ENCODE measurements around the gene GPN2.
"Not testable (repeated sequence)": the region's sequence is repeated elsewhere in the genome, so short reads cannot be mapped to it uniquely, and the experiment has no call there.

The GPN2 gene

DNA sequence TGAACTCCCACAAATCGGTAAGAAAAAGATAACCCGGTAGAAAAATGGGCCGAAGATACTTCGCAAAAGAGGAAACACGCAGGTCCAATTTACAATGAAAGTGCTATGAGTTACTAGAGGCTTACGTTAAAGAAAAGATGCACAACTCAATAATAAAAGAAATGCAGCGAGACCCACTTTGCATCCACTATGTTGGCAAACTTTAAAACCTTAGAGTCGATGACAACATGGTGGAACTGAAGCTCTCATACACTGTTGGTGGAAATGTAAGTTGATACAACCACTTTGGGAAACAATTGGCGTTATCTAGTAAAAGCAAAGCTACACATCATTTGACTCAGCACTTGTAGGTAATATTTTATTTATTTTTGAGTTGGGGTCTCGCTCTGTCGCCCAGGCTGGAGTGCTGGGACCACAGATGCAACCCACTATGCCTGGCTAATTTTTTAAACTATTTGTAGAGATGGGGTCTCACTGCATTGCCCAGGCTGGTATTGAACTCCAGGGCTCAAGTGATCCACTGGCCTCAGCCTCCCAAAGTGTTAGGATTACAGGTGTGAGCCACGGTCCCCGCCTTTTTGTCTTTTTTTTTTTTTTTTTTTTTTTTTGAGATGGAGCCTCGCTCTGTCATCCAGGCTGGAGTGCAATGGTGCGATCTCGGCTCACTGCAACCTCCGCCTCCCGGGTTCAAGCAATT is 10.9 kb upstream of the GPN2 start:
- no peak for DNase-seq (ENCODE audit: low spot score)

DNA sequence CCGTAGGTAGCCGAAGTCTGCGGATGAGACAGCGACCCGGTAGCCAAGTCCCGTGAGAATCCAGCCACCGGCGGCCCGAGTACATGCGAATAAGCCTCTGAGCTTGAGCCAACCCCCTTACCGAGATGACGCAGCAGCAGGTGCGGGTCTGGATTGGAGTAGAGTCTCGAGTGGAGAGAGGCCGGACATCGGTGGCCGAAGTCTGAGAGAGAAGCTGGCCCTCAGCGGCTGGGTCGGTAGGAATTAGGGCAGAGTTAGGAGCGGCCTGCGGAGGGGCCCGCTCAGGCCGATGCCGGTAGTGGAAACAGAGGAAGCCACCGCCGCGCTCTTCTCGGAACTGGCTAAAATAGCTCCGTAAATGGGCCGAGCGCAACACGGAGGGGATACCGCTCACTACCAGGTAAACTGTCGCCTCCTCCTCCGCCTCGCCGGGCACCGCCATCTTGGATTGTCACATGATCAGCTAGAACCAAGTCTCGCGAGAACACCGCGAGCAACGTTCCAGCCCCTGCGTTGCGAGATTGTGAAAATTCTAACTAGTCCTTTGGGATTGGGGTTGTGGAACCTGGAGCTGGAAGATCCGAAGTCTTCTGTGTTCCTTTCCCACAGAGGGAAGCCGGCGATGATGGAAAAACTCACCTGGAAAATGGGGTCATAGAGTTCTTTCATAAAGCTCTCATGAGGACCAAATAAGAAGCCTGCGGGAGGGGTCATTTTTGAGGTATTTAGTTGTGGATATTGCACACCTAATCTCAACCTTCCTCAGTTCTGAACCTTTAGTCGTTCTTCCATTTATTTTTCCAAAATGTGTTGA is 10.1 kb upstream of the GPN2 start, which contains the start of gene GPATCH3:
Gene GPATCH3 (minus strand): TSS at position 467 of the 814 bp plus-strand sequence. CDS start 25 bp downstream, at position 442.
- DNase-seq (ENCODE audit: low spot score), result peak; percentile 91

DNA sequence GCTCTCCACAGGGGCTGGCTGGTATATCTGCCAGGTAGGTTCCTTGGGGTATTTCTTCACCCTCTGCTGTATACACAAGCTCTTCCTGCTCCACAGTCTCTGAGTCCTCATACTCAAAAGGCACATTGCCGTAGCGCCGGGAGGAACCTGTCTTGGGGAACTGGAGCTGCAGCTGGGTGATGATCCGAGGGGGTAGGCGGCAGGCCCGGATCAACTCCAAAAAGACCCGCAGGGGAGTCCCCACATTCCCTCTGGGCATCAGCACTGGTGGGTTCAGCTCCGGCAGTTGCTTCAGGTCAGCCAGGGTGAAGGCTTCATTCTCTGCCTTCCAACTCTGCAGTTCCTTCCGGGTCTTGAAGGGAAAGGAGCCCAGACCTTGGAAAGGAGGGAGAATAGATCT is 7.3 kb upstream of the GPN2 start:
- no peak for DNase-seq (ENCODE audit: low spot score)

DNA sequence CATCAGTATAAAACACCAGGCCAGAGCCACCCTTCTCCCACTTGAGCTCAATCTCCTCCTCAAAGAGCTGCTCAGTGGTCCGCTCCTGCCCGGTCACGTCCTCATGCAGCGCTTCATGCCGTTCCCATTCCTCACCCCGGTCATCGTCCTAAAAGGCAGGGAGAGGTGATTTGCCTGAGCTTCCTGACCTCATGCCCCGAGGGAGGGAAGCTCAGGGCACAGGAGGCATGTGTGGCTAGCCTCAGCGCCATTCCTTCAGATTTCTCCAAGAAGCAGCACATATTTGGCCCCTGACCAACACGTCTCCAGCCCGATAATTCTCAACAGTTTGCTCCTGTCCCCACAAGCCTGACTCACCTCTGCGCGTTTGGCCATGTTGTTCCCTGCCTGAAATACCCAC is 4.2 kb upstream of the GPN2 start:
- DNase-seq (ENCODE audit: low spot score), result no peak

DNA sequence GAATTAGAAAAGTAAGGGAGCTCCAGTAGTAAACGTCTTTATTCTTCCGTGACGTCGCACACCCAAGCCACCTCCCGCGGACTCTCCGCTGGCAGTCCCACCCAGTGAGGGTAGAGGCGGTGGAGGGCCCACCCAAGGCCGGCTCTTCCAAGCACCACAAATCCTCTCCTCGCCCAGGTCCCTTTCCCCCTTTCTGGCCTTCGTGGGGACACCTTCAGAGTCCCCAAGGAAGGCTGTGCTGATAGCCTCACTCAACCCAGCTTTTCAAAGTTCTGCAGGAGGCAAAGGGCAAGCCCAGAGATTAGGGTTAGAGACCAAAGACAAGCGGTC is 349 bp upstream of the GPN2 start:
- DNase-seq (ENCODE audit: low spot score), result no peak

DNA sequence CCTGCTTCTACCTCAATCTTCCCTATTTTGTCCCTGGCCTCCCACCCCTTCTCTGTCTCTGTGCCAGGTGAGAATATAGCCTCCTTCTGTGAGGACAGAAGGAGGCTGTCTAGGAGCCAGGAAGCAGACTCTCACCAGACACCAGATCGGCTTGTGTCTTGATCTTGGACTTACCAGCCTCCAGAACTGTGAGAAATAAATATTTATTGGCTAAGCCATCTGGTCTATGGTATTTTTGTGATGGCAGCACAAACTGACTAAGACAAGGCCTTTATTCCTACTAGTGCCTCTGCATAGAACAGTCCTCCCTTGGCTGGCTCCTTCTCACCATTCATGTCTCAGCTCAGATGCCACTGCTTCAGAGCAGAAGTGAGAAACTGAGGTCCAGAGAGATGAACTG is 1.9 kb downstream of the GPN2 start:
- no peak for DNase-seq (ENCODE audit: low spot score)

DNA sequence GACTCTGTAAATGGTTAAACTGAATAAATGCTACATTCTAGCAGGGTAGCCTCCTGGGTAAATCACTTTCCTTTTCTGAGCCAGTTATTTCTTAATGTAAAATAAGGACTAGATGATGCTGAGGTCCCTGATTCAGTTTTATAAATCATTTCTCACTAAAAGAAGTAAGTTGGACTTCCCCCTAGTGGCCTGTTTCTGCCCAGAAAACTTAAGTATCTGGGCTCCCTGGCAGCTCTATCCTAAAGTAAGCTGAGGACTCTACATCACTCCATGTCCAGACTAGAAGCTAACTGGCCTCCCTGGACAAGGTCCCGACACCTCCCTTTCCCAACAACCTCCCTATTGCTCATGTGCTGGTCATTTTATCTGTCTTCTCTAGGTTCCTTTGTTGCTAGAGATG is 3.0 kb downstream of the GPN2 start:
- no peak for DNase-seq (ENCODE audit: low spot score)

DNA sequence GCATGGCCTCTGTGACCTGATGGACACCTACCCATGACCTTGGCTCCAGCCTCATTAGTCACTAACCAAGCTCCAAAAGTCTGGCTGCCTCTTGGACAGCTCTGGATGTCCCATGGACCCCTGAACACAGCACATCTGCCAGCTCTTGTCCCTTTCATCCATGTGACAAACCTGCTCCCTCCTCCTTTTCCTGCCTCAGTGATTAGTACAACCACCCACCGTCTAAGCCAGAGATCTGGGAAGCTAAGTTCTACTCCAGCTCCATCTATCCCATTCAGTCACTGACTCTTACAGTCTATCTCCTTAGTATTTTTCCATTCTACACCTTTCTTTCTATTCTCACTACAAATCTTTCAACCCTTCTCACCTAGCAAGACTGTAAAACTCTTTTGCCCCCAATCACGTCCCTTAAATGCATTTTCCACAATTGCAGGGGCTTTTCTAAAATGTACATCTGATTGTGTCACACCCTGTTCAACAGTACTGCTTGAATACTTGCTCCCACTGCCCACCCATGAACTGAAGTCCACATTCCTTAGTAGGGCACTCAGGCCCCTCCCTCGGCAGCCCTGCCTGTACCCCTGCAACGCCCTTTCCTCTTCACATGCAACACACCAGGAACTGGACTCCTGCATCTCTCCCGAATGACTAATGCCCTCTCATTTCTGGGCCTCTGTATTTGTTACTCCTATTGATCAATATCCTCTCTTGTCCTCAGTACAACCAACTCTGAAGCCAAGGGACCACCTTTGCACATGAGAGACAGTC is 7.2 kb downstream of the GPN2 start:
- DNase-seq (ENCODE audit: low spot score), result no peak

DNA sequence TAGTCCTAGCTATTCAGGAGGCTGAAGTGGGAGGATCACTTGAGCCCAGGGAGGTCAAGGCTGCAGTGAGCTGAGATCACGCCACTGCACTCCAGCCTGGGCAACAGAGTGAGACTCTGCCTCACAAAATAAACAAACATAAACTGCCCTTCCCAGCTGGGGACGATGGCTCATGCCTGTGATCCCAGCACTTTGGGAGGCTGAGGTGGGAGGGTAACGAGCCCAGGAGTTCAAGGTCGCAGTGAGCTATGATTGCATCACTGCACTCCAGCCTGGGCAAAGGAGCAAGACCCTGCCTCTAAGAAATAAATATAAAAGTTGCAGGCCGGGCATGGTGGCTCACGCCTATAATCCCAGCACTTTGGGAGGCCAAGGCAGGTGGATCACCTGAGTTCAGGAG is 8.5 kb downstream of the GPN2 start:
- not testable (repeated sequence) for DNase-seq (ENCODE audit: low spot score)

DNA sequence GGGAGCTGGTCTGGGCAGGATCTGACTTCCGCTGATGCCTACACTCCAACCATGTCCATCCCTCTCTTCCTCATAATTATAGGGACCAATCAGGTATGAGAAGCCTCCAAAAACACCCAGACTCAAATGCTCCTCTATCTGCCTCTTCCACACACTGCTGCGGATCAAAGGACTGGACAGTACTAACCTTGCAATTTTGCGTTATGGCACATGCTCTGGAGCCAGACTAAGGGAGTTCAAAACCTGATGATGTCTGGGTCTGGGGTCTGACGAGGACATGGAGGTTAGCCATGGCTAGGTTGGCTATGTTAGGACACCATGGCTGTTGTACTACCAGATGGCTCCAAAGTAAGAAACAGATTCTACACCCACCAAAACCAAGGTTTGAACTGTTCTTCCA is 10.3 kb downstream of the GPN2 start:
- DNase-seq (ENCODE audit: low spot score), result no peak

DNA sequence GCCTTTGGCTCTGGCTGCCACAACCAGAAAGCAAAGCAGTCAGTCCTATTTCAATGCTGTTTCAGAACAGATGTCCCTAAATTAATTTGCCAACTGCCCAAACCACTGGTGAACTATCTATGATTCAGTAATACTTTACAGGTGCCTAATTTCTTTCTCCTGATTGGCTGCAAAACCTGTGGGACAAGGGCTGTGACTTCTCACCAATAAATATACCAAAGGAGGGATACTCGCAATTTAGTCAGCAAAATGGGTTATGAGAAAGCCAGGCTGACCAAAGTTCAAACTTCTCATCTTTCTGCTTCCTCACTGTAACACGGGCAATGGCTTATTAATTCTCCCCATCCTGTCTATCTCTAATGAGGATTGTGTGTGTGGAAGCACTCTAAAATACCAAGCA is 12.8 kb downstream of the GPN2 start:
- DNase-seq (ENCODE audit: low spot score), result no peak

DNA sequence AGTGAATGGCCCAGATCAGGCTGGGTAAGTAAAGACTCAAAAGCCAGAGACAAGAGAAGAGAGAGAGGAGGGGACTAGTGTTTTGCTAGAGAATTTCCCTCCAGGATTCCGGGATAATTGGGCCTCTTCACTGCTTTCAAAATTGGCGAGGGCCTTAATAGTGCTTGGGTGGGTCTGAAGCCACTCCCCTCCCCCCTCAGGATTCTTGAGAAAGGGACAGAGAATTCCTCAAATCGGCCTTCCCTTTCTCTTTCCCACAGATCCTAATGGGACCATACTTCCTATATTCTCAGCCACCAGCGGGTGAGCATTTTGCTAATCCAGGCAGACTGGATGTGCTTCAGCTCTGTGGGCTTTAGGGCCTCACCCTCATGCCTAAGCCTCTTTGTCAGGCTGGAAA is 15.2 kb downstream of the GPN2 start:
- DNase-seq (ENCODE audit: low spot score), result no peak

DNA sequence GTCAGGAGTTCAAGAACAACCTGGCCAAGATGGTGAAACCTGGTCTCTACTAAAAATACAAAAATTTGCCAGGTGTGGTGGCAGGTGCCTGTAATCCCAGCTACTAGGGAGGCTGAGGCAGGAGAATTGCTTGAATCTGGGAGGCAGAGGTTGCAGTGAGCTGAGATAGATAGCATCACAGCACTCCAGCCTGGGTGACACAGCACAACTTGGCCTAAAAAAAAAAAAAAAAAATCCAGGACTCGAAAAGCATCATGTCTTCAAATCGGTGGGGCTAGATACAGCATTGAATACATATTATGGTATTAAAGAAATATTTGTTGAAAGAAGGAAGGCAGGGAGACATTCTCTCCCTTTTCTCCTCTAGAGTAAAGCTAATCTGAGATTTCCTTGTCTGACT is 17.0 kb downstream of the GPN2 start:
- not testable (repeated sequence) for DNase-seq (ENCODE audit: low spot score)

DNA sequence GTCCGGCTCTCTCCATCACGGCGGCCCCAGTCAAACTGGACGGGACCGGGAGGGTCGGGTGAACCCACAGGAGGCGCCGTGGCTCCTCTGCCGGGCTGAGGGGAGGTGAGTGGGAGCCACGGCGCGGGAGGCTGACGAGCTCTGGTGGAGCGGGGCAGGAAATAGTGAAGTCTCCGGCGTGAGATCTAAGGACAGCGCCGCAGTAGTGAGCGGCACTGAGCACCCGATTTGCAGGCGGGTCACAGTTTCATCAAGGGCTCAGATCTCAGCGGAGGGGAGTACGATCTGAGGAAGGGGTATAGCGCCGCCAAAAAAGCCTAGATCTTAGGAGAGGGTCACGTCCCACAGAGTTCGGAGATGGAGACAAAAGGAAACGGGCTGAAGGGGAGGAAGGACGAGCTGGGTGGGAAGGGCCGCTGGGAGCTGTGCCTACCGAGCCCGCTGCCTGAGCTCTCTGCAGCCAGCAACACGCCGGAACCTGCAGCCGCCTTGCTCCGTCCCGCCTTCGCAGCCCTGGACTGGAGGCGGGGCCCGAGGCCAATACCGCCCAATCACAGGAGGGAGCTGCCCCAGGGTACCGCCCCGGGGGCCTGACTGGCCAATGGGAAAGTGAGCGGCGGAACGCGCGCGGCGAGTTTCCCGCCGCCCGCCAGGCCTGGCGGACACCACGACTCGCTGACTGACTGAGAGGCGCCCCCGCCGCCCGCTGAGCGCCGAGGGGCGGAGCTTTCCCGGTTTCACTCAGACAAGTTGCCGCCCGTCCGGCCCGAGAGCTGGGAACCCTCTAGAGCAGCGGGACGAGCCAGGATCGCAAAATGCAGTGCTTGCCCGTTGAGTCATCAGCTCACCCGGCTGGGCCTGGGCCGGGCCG is 25.2 kb downstream of the GPN2 start:
- peak; percentile 98 for DNase-seq (ENCODE audit: low spot score)

DNA sequence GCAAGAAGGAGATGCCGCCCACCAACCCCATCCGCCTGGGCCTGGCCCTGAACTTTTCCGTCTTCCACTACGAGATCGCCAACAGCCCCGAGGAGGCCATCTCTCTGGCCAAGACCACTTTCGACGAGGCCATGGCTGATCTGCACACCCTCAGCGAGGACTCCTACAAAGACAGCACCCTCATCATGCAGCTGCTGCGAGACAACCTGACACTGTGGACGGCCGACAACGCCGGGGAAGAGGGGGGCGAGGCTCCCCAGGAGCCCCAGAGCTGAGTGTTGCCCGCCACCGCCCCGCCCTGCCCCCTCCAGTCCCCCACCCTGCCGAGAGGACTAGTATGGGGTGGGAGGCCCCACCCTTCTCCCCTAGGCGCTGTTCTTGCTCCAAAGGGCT is 26.4 kb downstream of the GPN2 start:
- no peak for DNase-seq (ENCODE audit: low spot score)

DNA sequence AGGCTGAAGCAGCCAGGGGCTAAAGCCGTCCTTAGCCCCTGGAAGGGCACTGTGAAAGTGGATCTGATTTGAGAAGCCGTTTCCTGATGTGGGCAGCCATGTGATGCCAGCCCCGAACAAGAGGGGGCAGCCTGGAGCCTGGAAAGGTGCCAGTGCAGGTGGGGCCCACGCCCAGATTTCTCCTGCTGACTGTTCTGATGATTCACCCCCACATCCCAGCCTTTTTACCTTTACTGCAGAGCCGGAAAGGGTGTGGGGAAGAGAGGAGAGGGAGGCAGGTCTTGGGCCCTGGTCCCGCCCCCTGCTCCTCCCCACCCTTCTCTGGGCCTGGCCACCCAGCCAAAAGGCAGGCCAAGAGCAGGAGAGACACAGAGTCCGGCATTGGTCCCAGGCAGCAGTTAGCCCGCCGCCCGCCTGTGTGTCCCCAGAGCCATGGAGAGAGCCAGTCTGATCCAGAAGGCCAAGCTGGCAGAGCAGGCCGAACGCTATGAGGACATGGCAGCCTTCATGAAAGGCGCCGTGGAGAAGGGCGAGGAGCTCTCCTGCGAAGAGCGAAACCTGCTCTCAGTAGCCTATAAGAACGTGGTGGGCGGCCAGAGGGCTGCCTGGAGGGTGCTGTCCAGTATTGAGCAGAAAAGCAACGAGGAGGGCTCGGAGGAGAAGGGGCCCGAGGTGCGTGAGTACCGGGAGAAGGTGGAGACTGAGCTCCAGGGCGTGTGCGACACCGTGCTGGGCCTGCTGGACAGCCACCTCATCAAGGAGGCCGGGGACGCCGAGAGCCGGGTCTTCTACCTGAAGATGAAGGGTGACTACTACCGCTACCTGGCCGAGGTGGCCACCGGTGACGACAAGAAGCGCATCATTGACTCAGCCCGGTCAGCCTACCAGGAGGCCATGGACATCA is 27.1 kb downstream of the GPN2 start, which contains the start of gene SFN:
Gene SFN (plus strand): TSS at position 369 of the 904 bp plus-strand sequence. CDS start 64 bp downstream, at position 433.
- DNase-seq (ENCODE audit: low spot score), result no peak

DNA sequence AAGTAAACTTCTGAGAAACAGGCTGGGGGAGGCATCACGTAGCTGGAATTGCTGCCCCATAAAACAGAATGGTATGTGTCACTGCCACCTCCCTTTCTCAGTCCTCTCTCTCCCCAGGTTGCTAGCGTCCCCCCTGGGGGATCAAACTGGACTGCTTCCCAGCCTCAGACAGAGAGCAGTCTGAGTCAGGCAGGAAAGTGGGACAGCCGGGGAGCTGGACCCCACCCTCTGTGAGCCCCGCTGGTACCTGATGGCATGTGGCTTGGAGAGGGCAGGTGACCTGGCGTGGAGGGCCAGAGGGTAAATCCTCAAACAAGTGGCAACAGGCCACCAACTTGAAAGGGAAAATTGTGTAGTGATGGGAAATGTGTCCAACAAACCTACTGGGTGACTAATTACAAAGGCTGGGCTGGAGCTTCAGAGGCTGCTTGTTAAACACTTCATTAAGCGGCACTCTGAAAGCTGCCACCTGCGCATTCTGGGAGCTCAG is 28.1 kb downstream of the GPN2 start:
- no peak for DNase-seq (ENCODE audit: low spot score)

DNA sequence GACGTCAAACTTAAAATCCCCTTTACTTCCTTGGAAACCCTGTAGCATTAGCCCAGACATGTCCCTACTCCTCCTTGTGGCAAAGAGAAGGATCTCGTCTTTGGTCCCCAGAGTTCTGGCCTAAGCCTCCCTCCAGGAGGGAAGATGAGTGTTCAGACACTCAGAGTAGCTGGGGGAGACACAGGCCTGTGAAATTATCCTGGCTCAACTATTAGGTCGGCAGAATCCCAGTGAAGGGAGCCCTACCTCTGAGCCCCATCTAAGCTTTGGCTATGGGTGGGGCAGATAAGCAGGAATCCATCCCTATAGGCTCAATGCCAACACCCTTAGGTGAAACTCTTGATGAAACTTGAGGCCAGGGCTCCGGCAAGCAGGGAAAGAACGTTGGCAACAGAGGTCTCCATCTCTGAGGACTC is 28.8 kb downstream of the GPN2 start:
- no peak for DNase-seq (ENCODE audit: low spot score)

DNA sequence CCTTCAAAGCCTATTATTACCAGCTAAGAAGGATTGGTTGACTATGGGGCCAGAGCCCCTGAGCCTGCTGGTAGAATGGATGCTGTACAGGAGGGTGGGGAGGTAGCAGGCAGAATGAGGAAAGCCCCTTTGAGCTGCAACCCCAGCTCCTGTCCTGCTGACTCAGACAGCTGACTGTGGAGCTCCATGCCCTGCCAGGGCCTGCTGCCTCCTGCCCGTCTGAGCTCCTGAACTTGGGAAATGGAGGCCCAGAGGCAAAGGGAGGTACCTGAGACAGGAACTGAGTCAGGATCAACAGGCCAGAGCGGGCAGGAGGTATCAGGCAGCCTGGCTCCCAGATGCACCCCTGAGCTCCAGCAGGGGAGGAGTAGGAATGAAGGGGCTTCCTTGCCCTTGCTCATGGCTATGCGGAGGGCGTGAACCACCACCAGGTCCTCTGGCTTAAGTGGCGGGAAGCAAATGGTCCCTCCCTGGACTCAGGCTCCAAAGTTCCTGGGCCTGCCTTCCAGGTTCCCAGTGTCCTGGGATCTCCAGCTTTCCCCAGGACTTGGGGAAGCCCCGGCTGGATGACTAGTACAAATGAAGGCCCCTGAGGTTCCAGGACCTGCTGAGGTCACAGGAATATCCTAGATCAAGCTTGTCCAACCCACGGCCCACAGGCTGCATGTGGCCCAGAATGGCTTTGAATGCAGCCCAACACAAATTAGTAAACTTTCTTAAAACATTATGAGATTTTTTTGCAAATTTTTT is 31.0 kb downstream of the GPN2 start:
- no peak for DNase-seq (ENCODE audit: low spot score)

DNA sequence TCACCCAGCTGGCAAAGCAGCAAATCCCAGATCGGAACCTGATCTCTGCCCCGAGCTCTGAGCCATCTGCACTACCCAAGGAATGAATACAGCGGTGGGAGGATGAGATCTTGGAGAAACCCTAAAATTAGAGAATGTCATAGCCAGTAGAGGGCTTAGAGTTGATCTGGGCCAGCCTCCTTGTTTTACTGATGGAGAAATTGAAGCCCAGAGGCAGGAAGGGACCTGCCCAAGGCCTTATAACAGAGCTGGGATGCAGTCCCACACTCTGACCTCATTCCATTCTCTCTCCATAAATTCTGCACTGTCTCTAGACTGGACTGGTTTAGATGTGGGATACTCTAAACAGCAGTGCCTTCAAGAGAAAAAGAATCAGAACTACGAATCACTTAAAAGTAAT is 31.9 kb downstream of the GPN2 start:
- no peak for DNase-seq (ENCODE audit: low spot score)

Data from D341Med (cell line).